ENCODE results near the gene MRPS12. TPM values are rescaled to one million over a fixed set of nuclear protein-coding genes. Genes with fewer than 3 reads are reported as not detected.

Gene MRPS12
- polyA plus RNA-seq, 4 donors = 25.4 to 78.2 (median 70.1) TPM

- H3K27ac ChIP-seq (ENCODE audit: low read depth in 1 of 3, low read length in 2 of 3) = no peak overlapping the region
- peaks cover 0 to 79% (median 2%) of the 10 kb centered on the region in 3 donors for H3K36me3 ChIP-seq (ENCODE audit: control insufficient read depth in 3 of 3, insufficient read depth in 2 of 3, low read depth in 1 of 3, low read length in 3 of 3)
- no peak for FAIRE-seq
- H3K4me1 ChIP-seq (ENCODE audit: control insufficient read depth in 3 of 3, insufficient read depth in 2 of 3, low read depth in 1 of 3, low read length in 2 of 3) = peaks cover 0 to 9% (median 0%) of the 10 kb centered on the region in 3 donors
- H3K27me3 ChIP-seq (ENCODE audit: control insufficient read depth in 3 of 3, insufficient read depth in 3 of 3, low read length in 3 of 3) = no peaks in the 10 kb centered on the region
- DNase-seq = no peak
- no peak overlapping the region for H3K4me3 ChIP-seq (ENCODE audit: low read depth in 1 of 3, low read length in 3 of 3)
- 75 to 89% (median 85%) methylated on average over 14 of the region's 14 CpGs for WGBS, 3 donors
- H3K9me3 ChIP-seq (ENCODE audit: control insufficient read depth in 2 of 2, insufficient read depth in 1 of 2, low read depth in 1 of 2, low read length in 1 of 2) = no peaks in the 10 kb centered on the region
Measured at GRCh38 chr19:38920602-38921419, 9.9 kb upstream of the MRPS12 start.

- Histone ChIP-seq H3K27me3 (ENCODE audit: control insufficient read depth in 3 of 3, insufficient read depth in 3 of 3, low read length in 3 of 3) (no peaks in the 10 kb centered on the region), H3K4me1 (ENCODE audit: control insufficient read depth in 3 of 3, insufficient read depth in 2 of 3, low read depth in 1 of 3, low read length in 2 of 3) (peaks cover 0 to 9% (median 0%) of the 10 kb centered on the region in 3 donors), H3K4me3 (ENCODE audit: low read depth in 1 of 3, low read length in 3 of 3) (no peak overlapping the region), H3K36me3 (ENCODE audit: control insufficient read depth in 3 of 3, insufficient read depth in 2 of 3, low read depth in 1 of 3, low read length in 3 of 3) (peaks cover 0 to 80% (median 2%) of the 10 kb centered on the region in 3 donors), H3K27ac (ENCODE audit: low read depth in 1 of 3, low read length in 2 of 3) (no peak overlapping the region), H3K9me3 (ENCODE audit: control insufficient read depth in 2 of 2, insufficient read depth in 1 of 2, low read depth in 1 of 2, low read length in 1 of 2) (no peaks in the 10 kb centered on the region)
- no peak for DNase-seq
- WGBS, 3 donors = 92 to 94% (median 92%) methylated on average over 20 of the region's 20 CpGs
- no peak for FAIRE-seq
Measured at GRCh38 chr19:38921420-38922274, 9.1 kb upstream of the MRPS12 start.

GRCh38 chr19:38922482-38922881 is 8.3 kb upstream of the MRPS12 start:
- Histone ChIP-seq H3K27me3 (ENCODE audit: control insufficient read depth in 3 of 3, insufficient read depth in 3 of 3, low read length in 3 of 3) (no peaks in the 10 kb centered on the region), H3K9me3 (ENCODE audit: control insufficient read depth in 2 of 2, insufficient read depth in 1 of 2, low read depth in 1 of 2, low read length in 1 of 2) (no peaks in the 10 kb centered on the region), H3K4me1 (ENCODE audit: control insufficient read depth in 3 of 3, insufficient read depth in 2 of 3, low read depth in 1 of 3, low read length in 2 of 3) (peaks cover 0 to 9% (median 0%) of the 10 kb centered on the region in 3 donors), H3K36me3 (ENCODE audit: control insufficient read depth in 3 of 3, insufficient read depth in 2 of 3, low read depth in 1 of 3, low read length in 3 of 3) (peaks cover 0 to 83% (median 2%) of the 10 kb centered on the region in 3 donors), H3K27ac (ENCODE audit: low read depth in 1 of 3, low read length in 2 of 3) (no peak overlapping the region), H3K4me3 (ENCODE audit: low read depth in 1 of 3, low read length in 3 of 3) (no peak overlapping the region)
- 95 to 98% (median 95%) methylated on average over 5 of the region's 5 CpGs for WGBS, 3 donors
- FAIRE-seq = no peak
- DNase-seq = no peak

- FAIRE-seq = no peak
- Histone ChIP-seq H3K9me3 (ENCODE audit: control insufficient read depth in 2 of 2, insufficient read depth in 1 of 2, low read depth in 1 of 2, low read length in 1 of 2) (no peaks in the 10 kb centered on the region), H3K36me3 (ENCODE audit: control insufficient read depth in 3 of 3, insufficient read depth in 2 of 3, low read depth in 1 of 3, low read length in 3 of 3) (peaks cover 0 to 75% (median 2%) of the 10 kb centered on the region in 3 donors), H3K4me1 (ENCODE audit: control insufficient read depth in 3 of 3, insufficient read depth in 2 of 3, low read depth in 1 of 3, low read length in 2 of 3) (peaks cover 0 to under 1% (median 0%) of the 10 kb centered on the region in 3 donors), H3K27me3 (ENCODE audit: control insufficient read depth in 3 of 3, insufficient read depth in 3 of 3, low read length in 3 of 3) (no peaks in the 10 kb centered on the region), H3K27ac (ENCODE audit: low read depth in 1 of 3, low read length in 2 of 3) (no peak overlapping the region), H3K4me3 (ENCODE audit: low read depth in 1 of 3, low read length in 3 of 3) (no peak overlapping the region)
- WGBS, 3 donors = 94 to 95% (median 95%) methylated on average over 7 of the region's 7 CpGs
- no peak for DNase-seq
Measured at GRCh38 chr19:38924388-38924787, 6.4 kb upstream of the MRPS12 start.

- DNase-seq = no peak
- Histone ChIP-seq H3K9me3 (ENCODE audit: control insufficient read depth in 2 of 2, insufficient read depth in 1 of 2, low read depth in 1 of 2, low read length in 1 of 2) (peaks cover 0 to 3% of the 10 kb centered on the region in 2 donors), H3K4me1 (ENCODE audit: control insufficient read depth in 3 of 3, insufficient read depth in 2 of 3, low read depth in 1 of 3, low read length in 2 of 3) (peaks cover 0 to 7% (median 2%) of the 10 kb centered on the region in 3 donors), H3K36me3 (ENCODE audit: control insufficient read depth in 3 of 3, insufficient read depth in 2 of 3, low read depth in 1 of 3, low read length in 3 of 3) (peaks cover 0 to 61% (median 0%) of the 10 kb centered on the region in 3 donors), H3K27ac (ENCODE audit: low read depth in 1 of 3, low read length in 2 of 3) (no peak overlapping the region), H3K4me3 (ENCODE audit: low read depth in 1 of 3, low read length in 3 of 3) (no peak overlapping the region), H3K27me3 (ENCODE audit: control insufficient read depth in 3 of 3, insufficient read depth in 3 of 3, low read length in 3 of 3) (no peaks in the 10 kb centered on the region)
- no peak for FAIRE-seq
- WGBS, 3 donors = 67 to 70% (median 69%) methylated on average over 4 of the region's 4 CpGs
Measured at GRCh38 chr19:38928391-38929001, 2.2 kb upstream of the MRPS12 start.

- peaks cover 0 to 7% (median 2%) of the 10 kb centered on the region in 3 donors for H3K4me1 ChIP-seq (ENCODE audit: control insufficient read depth in 3 of 3, insufficient read depth in 2 of 3, low read depth in 1 of 3, low read length in 2 of 3)
- FAIRE-seq (no peak), DNase-seq (peak; percentile 90 to 96)
Measured at GRCh38 chr19:38929929-38930775, 592 bp upstream of the MRPS12 start, which contains the start of gene SARS2. TSS of gene SARS2 (minus strand) at chr19:38930763. CDS start at chr19:38930736, 27 bp downstream.

GRCh38 chr19:38931521-38931793 is 713 bp downstream of the MRPS12 start:
- Histone ChIP-seq H3K4me1 (ENCODE audit: control insufficient read depth in 3 of 3, insufficient read depth in 2 of 3, low read depth in 1 of 3, low read length in 2 of 3) (peaks cover 0 to 7% (median 2%) of the 10 kb centered on the region in 3 donors), H3K9me3 (ENCODE audit: control insufficient read depth in 2 of 2, insufficient read depth in 1 of 2, low read depth in 1 of 2, low read length in 1 of 2) (peaks cover 0 to 19% of the 10 kb centered on the region in 2 donors), H3K27me3 (ENCODE audit: control insufficient read depth in 3 of 3, insufficient read depth in 3 of 3, low read length in 3 of 3) (no peaks in the 10 kb centered on the region), H3K36me3 (ENCODE audit: control insufficient read depth in 3 of 3, insufficient read depth in 2 of 3, low read depth in 1 of 3, low read length in 3 of 3) (peaks cover 0 to 50% (median 0%) of the 10 kb centered on the region in 3 donors), H3K27ac (ENCODE audit: low read depth in 1 of 3, low read length in 2 of 3) (peak overlapping the region in 1 of 3 donors; percentile 56), H3K4me3 (ENCODE audit: low read depth in 1 of 3, low read length in 3 of 3) (peak overlapping the region; percentile 39 to 98 (median 63))
- WGBS, 3 donors = 9 to 26% (median 11%) methylated on average over 8 of the region's 8 CpGs
- no peak for DNase-seq
- no peak for FAIRE-seq

More at GRCh38 chr19:38929929-38930775, 592 bp upstream of the MRPS12 start, which contains the start of gene SARS2:
- Histone ChIP-seq H3K27me3 (ENCODE audit: control insufficient read depth in 3 of 3, insufficient read depth in 3 of 3, low read length in 3 of 3) (no peaks in the 10 kb centered on the region), H3K27ac (ENCODE audit: low read depth in 1 of 3, low read length in 2 of 3) (peak within 1 kb of the TSS; percentile 56 to 93 (median 82)), H3K9me3 (ENCODE audit: control insufficient read depth in 2 of 2, insufficient read depth in 1 of 2, low read depth in 1 of 2, low read length in 1 of 2) (peaks cover 0 to 12% of the 10 kb centered on the region in 2 donors), H3K36me3 (ENCODE audit: control insufficient read depth in 3 of 3, insufficient read depth in 2 of 3, low read depth in 1 of 3, low read length in 3 of 3) (peaks cover 0 to 60% (median 0%) of the 10 kb centered on the region in 3 donors), H3K4me3 (ENCODE audit: low read depth in 1 of 3, low read length in 3 of 3) (peak within 1 kb of the TSS; percentile 44 to 98 (median 63))
- WGBS, 3 donors = 1 to 2% (median 2%) methylated on average over 49 of the region's 49 CpGs

Data from small intestine (tissue), 7 donors.